HepG2 (cell line): ENCODE results near the gene MLX. TPM values are rescaled to one million over a fixed set of nuclear protein-coding genes. Genes with fewer than 3 reads are reported as not detected.

Experiments used
- ELF4 ChIP-seq: sonication (generic); formaldehyde crosslinking; IDR thresholded peaks from 2 replicates; pipeline ENCODE4 v1.5.0; 2020; ENCODE audit warnings: missing genetic modification reagents, mild to moderate bottlenecking, moderate library complexity, borderline replicate concordance
- FOXA1 ChIP-seq, 2 experiments: fragments of 450-650 bp in 1 of 2; sonication (generic) in 1 of 2; formaldehyde crosslinking in 1 of 2; IDR thresholded peaks; 2 replicates each; pipeline versions ENCODE4 v1.4.0 to v1.6.1; 2016 to 2020; ENCODE audit warnings: missing genetic modification reagents in 1 of 2
- HNRNPK ChIP-seq: fragments of 200-400 bp; formaldehyde crosslinking; IDR thresholded peaks from 2 replicates; pipeline ENCODE4 v1.6.1; 2018; ENCODE audit warnings: low read length, low read depth, moderate library complexity, mild to moderate bottlenecking; ENCODE audit not compliant: poor library complexity, severe bottlenecking
- MZF1 ChIP-seq: sonication (generic); formaldehyde crosslinking; IDR thresholded peaks from 2 replicates; pipeline ENCODE4 v1.8.1; 2023; ENCODE audit warnings: mild to moderate bottlenecking, missing genetic modification reagents, borderline replicate concordance
- PCBP2 ChIP-seq: fragments of 200-400 bp; formaldehyde crosslinking; optimal IDR thresholded peaks from 2 replicates; pipeline ENCODE3; 2018; ENCODE audit warnings: low read length, low read depth; ENCODE audit not compliant: poor library complexity, severe bottlenecking
- PHF20 ChIP-seq: sonication (generic); formaldehyde crosslinking; IDR thresholded peaks from 2 replicates; pipeline ENCODE4 v1.5.0; 2020; ENCODE audit warnings: mild to moderate bottlenecking, missing genetic modification reagents
- SOX13 ChIP-seq, 3 experiments: fragments of 450-650 bp in 1 of 3; sonication (generic) in 1 of 3; formaldehyde crosslinking in 1 of 3; IDR thresholded peaks in 2 of 3; conservative IDR thresholded peaks in 1 of 3; 2 replicates each; pipeline versions ENCODE4 v1.5.0 to v1.6.1; 2016 to 2020; ENCODE audit warnings: antibody characterized with exemption in 1 of 3, mild to moderate bottlenecking in 1 of 3, missing compliant biosample characterization in 1 of 3, missing genetic modification reagents in 1 of 3, moderate library complexity in 1 of 3
- ZBTB21 ChIP-seq: sonication (generic); formaldehyde crosslinking; IDR thresholded peaks from 2 replicates; pipeline ENCODE4 v1.4.0; 2020; ENCODE audit warnings: missing genetic modification reagents
- ZNF121 ChIP-seq: sonication (generic); formaldehyde crosslinking; IDR thresholded peaks from 2 replicates; pipeline ENCODE4 v1.5.0; 2020; ENCODE audit warnings: mild to moderate bottlenecking, missing genetic modification reagents
- ZNF256 ChIP-seq: sonication (generic); formaldehyde crosslinking; conservative IDR thresholded peaks from 2 replicates; pipeline ENCODE4 v1.4.0; 2020; ENCODE audit warnings: missing genetic modification reagents
- ZNF367 ChIP-seq: sonication (generic); formaldehyde crosslinking; IDR thresholded peaks from 2 replicates; pipeline ENCODE4 v1.4.0; 2020; ENCODE audit warnings: missing genetic modification reagents, borderline replicate concordance
- ZNF556 ChIP-seq: sonication (generic); formaldehyde crosslinking; IDR thresholded peaks from 2 replicates; pipeline ENCODE4 v1.4.0; 2020; ENCODE audit warnings: mild to moderate bottlenecking, missing genetic modification reagents, borderline replicate concordance
- ZNF703 ChIP-seq: sonication (generic); formaldehyde crosslinking; IDR thresholded peaks from 2 replicates; pipeline ENCODE4 v1.5.1; 2020; ENCODE audit warnings: missing genetic modification reagents, mild to moderate bottlenecking, moderate library complexity, borderline replicate concordance
- polyA plus RNA-seq, 8 experiments: library from polyadenylated mRNA; depleted of rRNA in 3 of 8; stranded (reverse) in 7 of 8; unstranded in 1 of 8; fragments of >200 nt; fragmentation: Illumina TruSeq in 4 of 8; extraction: Trizol in 4 of 8; gene quantifications; 2 replicates each; pipeline versions ENCODE4 v1.2.1 to v1.2.3, GENCODE V29; 2011 to 2016; ENCODE audit warnings: low read depth in 4 of 8, missing spikeins in 1 of 8, mixed read lengths in 1 of 8; ENCODE audit not compliant: insufficient read depth in 1 of 8
- total RNA-seq, 5 experiments: library from RNA; depleted of rRNA; stranded (reverse); fragments of >200 nt; fragmentation: Illumina TruSeq; extraction: Trizol; gene quantifications; 2 replicates each; pipeline ENCODE4 v1.2.3, GENCODE V29; 2016; ENCODE audit warnings: low read depth in 1 of 5
- TF ChIP-seq, protein P1 (sequence below): sonication (generic); formaldehyde crosslinking; IDR thresholded peaks from one replicate; pipeline ENCODE4 v1.5.1; 2020; ENCODE audit warnings: mild to moderate bottlenecking, missing genetic modification reagents; ENCODE audit errors: not compliant biosample characterization
- TF ChIP-seq, protein P2 (sequence below): sonication (generic); formaldehyde crosslinking; IDR thresholded peaks from 2 replicates; pipeline ENCODE4 v1.8.0; 2022; ENCODE audit warnings: mild to moderate bottlenecking, missing genetic modification reagents; ENCODE audit not compliant: insufficient replicate concordance
- TF ChIP-seq, protein P3 (sequence below): IDR thresholded peaks from 2 replicates; pipeline ENCODE4 v1.6.1; 2016; ENCODE audit warnings: missing compliant biosample characterization, missing genetic modification reagents, borderline replicate concordance

Gene MLX
- total and polyA plus RNA-seq, 2 of the 13 experiments (the other 11 are each of a cell fraction or from before 2014, with no cell fraction given), result 38.9 to 74.4 TPM

DNA sequence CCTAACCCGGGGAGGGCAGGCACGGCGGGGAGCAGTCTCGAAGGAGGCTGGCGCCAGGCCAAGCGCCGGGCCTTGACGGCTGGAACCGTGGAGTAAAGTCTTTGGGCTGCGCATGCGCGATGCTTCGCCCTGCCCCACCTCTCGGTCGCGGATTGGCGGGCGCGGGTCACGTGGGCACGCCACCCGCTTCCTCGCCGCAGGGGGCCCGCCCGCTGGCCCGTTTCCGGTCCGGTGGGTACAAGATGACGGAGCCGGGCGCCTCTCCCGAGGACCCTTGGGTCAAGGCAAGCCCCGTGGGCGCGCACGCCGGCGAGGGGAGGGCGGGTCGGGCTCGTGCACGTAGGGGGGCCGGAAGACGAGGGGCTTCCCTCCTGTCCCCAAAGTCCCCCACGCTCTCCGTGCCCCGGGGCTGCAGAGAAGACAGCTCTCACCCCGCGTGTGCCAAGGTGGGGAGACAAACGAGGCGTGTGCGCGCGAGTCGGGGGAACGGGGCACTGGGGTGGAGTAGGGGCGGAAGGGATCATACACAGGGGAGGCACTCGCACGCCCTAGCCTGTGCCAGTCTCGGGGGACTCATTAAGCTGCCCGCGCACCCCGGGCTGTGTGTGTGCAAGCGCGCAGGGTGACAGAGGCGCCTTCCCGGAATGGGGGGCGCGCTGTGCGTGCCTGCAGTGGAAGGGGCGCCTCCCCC, at the start of gene MLX (continued):
- TF ChIP-seq, protein P1, sequence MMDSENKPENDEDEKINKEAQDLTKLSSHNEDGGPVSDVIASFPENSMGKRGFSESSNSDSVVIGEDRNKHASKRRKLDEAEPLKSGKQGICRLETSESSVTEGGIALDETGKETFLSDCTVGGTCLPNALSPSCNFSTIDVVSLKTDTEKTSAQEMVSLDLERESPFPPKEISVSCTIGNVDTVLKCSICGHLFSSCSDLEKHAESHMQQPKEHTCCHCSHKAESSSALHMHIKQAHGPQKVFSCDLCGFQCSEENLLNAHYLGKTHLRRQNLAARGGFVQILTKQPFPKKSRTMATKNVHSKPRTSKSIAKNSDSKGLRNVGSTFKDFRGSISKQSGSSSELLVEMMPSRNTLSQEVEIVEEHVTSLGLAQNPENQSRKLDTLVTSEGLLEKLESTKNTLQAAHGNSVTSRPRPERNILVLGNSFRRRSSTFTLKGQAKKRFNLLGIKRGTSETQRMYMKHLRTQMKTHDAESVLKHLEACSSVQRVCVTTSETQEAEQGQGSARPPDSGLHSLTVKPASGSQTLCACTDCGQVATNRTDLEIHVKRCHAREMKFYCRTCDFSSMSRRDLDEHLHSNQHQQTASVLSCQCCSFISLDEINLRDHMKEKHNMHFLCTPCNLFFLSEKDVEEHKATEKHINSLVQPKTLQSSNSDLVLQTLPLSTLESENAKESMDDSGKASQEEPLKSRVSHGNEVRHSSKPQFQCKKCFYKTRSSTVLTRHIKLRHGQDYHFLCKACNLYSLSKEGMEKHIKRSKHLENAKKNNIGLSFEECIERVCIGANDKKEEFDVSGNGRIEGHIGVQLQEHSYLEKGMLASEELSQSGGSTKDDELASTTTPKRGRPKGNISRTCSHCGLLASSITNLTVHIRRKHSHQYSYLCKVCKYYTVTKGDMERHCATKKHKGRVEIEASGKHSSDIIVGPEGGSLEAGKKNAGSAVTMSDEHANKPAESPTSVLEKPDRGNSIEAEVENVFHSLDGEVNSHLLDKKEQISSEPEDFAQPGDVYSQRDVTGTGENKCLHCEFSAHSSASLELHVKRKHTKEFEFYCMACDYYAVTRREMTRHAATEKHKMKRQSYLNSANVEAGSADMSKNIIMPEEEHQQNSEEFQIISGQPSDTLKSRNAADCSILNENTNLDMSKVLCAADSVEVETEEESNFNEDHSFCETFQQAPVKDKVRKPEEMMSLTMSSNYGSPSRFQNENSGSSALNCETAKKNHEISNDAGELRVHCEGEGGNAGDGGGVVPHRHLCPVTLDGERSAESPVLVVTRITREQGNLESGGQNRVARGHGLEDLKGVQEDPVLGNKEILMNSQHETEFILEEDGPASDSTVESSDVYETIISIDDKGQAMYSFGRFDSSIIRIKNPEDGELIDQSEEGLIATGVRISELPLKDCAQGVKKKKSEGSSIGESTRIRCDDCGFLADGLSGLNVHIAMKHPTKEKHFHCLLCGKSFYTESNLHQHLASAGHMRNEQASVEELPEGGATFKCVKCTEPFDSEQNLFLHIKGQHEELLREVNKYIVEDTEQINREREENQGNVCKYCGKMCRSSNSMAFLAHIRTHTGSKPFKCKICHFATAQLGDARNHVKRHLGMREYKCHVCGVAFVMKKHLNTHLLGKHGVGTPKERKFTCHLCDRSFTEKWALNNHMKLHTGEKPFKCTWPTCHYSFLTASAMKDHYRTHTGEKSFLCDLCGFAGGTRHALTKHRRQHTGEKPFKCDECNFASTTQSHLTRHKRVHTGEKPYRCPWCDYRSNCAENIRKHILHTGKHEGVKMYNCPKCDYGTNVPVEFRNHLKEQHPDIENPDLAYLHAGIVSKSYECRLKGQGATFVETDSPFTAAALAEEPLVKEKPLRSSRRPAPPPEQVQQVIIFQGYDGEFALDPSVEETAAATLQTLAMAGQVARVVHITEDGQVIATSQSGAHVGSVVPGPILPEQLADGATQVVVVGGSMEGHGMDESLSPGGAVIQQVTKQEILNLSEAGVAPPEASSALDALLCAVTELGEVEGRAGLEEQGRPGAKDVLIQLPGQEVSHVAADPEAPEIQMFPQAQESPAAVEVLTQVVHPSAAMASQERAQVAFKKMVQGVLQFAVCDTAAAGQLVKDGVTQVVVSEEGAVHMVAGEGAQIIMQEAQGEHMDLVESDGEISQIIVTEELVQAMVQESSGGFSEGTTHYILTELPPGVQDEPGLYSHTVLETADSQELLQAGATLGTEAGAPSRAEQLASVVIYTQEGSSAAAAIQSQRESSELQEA (CRISPR knock-in tag), result peak; percentile 86
- TF ChIP-seq, protein P2, sequence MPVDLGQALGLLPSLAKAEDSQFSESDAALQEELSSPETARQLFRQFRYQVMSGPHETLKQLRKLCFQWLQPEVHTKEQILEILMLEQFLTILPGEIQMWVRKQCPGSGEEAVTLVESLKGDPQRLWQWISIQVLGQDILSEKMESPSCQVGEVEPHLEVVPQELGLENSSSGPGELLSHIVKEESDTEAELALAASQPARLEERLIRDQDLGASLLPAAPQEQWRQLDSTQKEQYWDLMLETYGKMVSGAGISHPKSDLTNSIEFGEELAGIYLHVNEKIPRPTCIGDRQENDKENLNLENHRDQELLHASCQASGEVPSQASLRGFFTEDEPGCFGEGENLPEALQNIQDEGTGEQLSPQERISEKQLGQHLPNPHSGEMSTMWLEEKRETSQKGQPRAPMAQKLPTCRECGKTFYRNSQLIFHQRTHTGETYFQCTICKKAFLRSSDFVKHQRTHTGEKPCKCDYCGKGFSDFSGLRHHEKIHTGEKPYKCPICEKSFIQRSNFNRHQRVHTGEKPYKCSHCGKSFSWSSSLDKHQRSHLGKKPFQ (CRISPR knock-in tag), result peak; percentile 76
- TF ChIP-seq PHF20 (CRISPR knock-in tag) (peak; percentile 90), ZNF367 (CRISPR knock-in tag) (no peak), ZNF556 (CRISPR knock-in tag) (peak; percentile 96), MZF1 (CRISPR knock-in tag) (no peak; the same call in 1 of the 2 replicates), ELF4 (no peak), FOXA1 (IDR thresholded peaks at IDR 0.05) (no peak), FOXA1 (CRISPR knock-in tag; IDR thresholded peaks at IDR 0.05) (peak; percentile 29; the same call in 1 of the 2 replicates), ZNF256 (no peak), HNRNPK (peak; percentile 86), ZNF121 (CRISPR knock-in tag) (peak; percentile 80; the same call in 1 of the 2 replicates), ZBTB21 (0 out of 2 replicates have a peak, but pooled peaks have one; percentile 41), PCBP2 (no peak), ZNF703 (CRISPR knock-in tag) (peak; percentile 40; the same call in 1 of the 2 replicates), SOX13 (IDR thresholded peaks at IDR 0.05) (peak; percentile 27; the same call in 1 of the 2 replicates), SOX13 (CRISPR knock-in tag; conservative IDR thresholded peaks at IDR 0.05 in 1 of 2, IDR thresholded peaks at IDR 0.05 in 1 of 2) (peak; percentile 54 to 65; a peak in 1 of 4 replicates)
- TF ChIP-seq, protein P3, sequence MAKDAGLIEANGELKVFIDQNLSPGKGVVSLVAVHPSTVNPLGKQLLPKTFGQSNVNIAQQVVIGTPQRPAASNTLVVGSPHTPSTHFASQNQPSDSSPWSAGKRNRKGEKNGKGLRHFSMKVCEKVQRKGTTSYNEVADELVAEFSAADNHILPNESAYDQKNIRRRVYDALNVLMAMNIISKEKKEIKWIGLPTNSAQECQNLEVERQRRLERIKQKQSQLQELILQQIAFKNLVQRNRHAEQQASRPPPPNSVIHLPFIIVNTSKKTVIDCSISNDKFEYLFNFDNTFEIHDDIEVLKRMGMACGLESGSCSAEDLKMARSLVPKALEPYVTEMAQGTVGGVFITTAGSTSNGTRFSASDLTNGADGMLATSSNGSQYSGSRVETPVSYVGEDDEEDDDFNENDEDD (CRISPR knock-in tag), result peak; percentile 79; the same call in 1 of the 2 replicates
